Cerebellar cortex (tissue), 1 donor: Measurements from ENCODE around the gene KATNAL2.

Experiments
- DNase-seq: peaks from one replicate; pipeline ENCODE4 v3.0.0-alpha.2; 2015; ENCODE audit warnings: low spot score

KATNAL2 gene

GRCh38 chr18:47115205-47115604, 197.8 kb downstream of the KATNAL2 start:
- DNase-seq = no peak

- DNase-seq = no peak
Measured at GRCh38 chr18:47118981-47119380, 201.6 kb downstream of the KATNAL2 start.

GRCh38 chr18:47120428-47120827, 203.0 kb downstream of the KATNAL2 start:
- no peak for DNase-seq

- no peak for DNase-seq
Measured at GRCh38 chr18:47121146-47121545, 203.7 kb downstream of the KATNAL2 start.

GRCh38 chr18:47141289-47141688, 223.9 kb downstream of the KATNAL2 start:
- DNase-seq = no peak

- no peak for DNase-seq
Measured at GRCh38 chr18:47143153-47143552, 225.8 kb downstream of the KATNAL2 start.

- DNase-seq = no peak
Measured at GRCh38 chr18:47143899-47144485, 226.6 kb downstream of the KATNAL2 start.

- peak; percentile 14 for DNase-seq
Measured at GRCh38 chr18:47146206-47146605, 228.8 kb downstream of the KATNAL2 start.

GRCh38 chr18:47149457-47150028, 232.1 kb downstream of the KATNAL2 start:
- DNase-seq = no peak

GRCh38 chr18:47150029-47150823, 232.8 kb downstream of the KATNAL2 start, which contains the start of gene HDHD2:
HDHD2 (minus strand) TSS chr18:47150500; CDS start chr18:47136439, 14,061 bp downstream.
- peak; percentile 81 for DNase-seq

- no peak for DNase-seq
Measured at GRCh38 chr18:47150824-47151366, 233.5 kb downstream of the KATNAL2 start.

- no peak for DNase-seq
Measured at GRCh38 chr18:47151439-47151838, 234.0 kb downstream of the KATNAL2 start.
